ENCODE data around the gene SLC45A1.
"Not testable (repeated sequence)": the region's sequence is repeated elsewhere in the genome, so short reads cannot be mapped to it uniquely, and the experiment has no call there.

GRCh38 chr1:8278677-8279076, 39.2 kb upstream of the SLC45A1 start:
- TF ChIP-seq CTCF, POLR2A (IDR thresholded peaks at IDR 0.05): not testable (repeated sequence)

All from lower leg skin (tissue), 3 donors.